Stimulated activated CD4-positive, alpha-beta T cell treated with anti-CD3 and anti-CD28 coated beads, Interleukin-15, amount 100 ng/mL, for 48 hours (primary cell): ENCODE measurements around the gene SHROOM1.
A peak's percentile ranks its signal among the peaks of the same experiment; 100 is the strongest.

Experiments used
- DNase-seq, 2 donors: peaks; one replicate each; pipeline ENCODE4 v3.0.0-alpha.2; 2020; ENCODE audit warnings: low read depth in 2 of 2

SHROOM1 gene

DNA sequence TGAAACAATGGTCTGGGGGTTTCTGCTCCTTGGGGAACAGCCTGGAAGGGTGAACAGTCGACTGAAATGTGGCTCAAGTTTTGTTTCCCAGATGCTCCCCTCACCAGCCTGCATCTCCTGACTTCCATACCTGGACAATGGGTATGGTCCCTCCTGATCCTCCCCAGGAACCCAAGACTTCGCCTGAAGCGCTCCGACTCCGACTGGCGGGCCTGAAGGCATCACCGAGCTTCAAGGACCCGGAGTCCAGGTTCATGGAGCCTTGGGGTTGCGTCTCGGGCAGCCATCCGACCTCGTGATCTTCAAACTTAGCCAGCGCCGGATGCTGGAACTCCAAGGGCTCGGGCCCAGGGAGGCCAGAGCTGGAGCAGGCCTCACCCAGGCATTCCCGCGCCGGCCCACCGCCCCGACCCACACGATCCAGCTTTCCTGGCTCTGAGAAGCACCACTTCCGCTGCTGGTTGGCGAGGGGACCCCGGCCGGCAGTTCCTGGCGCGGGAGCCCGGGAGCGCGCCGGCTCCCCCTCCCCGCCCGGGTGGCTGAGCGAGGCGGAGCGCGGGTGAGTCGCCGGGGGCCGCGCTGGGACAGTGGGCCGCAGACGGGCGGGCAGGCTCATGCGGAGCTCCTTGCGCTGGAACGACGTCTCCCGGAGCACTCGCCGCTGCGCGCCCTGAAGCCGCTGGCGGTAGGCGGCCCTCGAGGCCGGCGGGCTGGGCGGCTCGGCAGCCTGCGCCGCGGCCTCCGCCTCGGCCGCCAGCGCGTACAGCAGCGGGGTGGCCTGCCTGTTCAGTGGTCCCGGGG lies 5.2 kb downstream of the SHROOM1 start:
- DNase-seq: no peak

DNA sequence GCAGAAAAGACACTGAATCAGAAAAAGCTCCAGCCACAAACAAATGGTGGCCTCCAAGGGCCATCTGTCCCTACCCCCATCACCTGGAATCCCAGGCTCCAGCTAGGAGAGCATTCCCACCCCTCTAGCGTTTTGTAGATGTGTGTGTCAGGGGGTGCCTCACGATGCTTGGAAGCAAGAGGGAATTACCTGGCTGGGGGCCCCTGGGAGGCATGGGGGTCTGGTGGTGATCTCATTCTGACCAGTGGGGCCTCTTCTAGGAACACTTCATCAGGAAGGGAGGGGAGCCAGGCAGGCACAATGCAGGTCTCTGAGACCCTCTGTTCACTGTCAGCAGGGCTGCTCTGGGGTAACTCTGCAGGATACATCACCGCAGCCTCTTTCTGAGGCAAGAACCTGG lies 6.0 kb downstream of the SHROOM1 start:
- no peak for DNase-seq

DNA sequence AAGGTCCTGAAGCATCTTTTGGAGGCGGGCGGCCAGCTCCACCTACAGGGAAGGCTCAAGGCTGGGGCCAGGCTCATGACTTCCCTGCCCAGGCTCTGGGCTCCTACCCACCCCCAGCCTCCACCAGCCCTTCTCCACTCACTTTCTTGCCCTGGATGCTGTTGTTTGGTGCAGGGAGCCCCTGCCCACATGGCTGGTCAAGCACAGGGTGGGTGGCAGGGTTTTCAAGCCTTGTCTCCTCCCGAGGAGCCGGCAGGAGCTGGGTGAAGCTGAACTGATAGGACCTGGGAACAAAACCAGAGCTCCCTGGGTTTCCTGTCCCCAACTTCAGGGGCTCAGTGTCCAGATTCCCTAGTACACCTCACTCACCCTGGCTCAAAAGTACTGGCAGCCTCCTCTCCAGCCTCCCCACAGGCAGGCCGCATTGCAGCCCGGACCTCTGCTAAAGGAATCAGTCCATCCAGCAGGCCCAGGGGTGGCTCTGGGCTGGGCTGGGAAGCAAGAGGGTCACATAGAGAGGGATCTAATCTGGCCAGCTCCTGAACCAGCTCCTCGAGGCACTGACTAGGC lies 6.9 kb downstream of the SHROOM1 start:
- no peak for DNase-seq

DNA sequence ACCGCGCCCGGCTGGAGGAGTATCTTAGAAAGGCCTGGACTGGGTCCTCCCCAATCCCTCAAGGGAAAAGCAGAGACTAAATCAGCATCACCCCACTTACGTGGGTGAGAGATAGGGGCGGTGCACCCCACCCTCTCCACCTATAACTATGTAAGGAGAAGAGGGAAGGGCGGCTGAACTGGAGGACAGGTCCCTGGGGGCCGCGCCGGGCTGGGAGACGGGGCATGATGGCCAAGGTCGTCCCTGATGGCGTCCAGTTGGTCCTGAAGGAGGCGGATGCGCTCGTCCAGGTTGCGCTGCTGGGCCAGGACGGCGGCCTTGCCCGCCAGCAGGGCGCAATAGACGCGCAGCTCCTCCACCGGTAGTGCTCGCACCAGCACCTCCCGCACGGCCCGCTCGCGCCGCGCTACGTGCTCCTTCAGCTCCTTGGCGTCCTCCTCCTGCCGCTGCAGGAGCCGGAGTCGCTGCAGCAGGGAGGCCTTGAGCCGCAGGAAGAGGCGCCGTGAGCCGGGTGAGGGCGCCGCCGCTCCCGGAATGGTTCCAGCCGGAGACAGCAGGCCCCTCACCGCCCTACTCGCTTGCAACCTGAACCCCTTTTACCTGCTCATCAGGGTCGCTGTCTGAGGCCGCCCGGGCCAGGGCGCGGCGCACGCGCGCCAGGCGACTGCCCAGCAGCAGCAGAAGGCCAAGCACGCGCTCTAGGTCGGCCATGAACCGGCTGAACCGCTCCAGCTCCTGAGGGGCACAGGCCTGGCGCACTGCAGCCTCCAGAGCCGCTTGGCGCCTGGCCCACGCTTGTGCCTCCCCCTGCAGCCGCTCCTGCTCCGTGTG lies 7.6 kb downstream of the SHROOM1 start:
- DNase-seq: no peak

DNA sequence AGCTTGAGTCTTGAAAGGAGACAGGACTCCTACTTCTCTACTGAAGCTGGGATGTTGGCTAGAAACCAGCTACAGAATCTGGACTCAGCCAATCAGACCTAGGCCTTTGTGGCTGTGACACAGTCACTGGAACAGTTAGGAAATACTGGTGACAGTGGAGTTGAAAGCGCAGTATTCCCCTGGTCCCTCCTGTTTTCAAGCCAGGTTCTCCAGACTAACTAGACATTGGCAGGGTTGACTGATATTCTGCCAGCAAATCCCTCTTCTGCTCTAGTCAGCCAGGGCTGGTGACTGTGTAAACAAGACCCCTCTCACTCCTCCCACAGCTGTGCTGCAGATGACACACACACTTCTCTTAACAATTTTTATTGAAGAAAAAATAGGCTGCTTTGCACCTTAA lies 8.7 kb downstream of the SHROOM1 start:
- DNase-seq: no peak

DNA sequence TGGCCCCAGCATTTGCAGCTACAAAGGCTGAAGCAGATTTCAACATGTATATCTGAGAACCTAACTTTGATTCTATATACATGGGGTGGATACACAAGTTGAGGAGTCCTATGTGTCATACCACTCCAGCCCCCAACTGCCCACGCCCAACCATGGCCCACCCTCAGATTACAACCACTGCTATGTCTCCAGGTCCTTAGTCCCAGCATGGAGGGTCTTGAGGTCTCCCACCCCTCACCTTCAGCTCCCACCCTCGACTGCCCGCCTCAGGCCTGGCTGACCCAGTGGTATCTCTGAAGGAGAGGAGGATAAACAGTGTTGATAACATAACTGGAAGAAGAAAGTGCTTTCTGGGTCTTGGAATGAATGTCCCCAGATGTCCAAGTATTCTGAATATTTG lies 9.1 kb downstream of the SHROOM1 start:
- DNase-seq: no peak

DNA sequence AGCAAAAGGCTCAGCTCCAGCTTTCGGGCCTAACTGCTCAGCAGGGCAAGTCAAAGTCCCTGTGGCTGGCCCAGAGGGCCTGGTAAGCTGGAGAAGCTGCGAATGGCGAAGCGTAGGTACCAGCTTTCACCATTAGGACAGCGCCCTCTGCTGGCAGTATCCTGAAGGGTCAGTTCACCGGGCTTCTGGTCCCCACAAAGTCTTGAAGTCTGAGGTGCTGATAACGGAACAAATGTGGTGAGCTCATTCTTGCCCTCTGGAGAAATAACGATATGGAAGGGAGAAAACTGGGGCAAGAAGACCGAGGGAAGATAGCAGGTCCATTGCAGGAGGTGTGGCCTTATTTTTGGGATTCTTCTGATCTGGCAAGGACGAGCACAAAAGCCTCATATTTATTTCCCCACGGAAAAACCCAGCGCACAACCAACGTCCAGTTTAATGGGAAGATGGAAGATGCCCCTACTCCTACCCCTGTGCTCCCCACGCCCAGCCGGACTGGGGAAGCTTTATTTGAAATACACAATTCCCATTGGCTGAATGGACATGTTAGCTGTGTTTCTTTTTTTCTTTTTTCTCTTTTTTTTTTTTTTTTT lies 10.2 kb downstream of the SHROOM1 start:
- peak; percentile 86 to 87 for DNase-seq

DNA sequence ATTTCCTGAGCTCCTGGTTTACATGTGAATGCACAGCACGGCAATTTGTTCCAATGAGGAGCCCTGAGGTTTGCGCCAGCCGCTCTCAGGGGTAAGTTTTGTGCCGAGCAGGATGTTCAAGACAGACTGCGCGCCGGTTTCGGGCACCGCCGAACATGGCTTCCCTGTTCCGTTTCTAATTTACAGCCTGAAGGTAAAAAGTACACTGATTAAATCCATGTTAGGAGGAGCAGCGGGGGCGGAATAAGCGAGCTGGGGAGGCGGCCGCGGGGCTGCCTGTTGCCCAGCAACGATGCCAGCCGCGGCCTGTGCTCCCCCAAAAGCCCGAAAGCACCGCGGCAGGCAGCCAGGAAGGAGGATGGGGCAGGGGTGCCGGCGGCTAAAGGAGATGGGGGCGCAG lies 11.0 kb downstream of the SHROOM1 start:
- DNase-seq: no peak

DNA sequence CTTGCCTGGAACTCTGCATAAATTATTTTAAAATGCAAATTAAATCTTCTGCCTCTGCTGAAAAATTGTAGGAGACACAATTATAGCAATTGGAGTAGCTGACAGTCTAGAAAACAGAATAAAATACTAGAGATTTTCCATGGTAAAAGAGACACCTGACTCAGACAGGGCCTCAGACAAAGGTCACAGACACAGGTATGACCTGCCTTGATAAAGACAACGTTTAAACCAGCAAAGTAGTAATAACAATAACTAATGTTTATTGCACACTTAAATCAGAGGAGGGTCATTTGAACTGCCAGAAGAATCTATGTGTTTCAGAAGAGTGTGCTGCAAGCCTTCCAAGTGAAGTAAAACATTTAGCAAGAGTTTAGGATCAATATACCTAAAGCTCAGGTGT lies 13.4 kb downstream of the SHROOM1 start:
- DNase-seq: no peak

DNA sequence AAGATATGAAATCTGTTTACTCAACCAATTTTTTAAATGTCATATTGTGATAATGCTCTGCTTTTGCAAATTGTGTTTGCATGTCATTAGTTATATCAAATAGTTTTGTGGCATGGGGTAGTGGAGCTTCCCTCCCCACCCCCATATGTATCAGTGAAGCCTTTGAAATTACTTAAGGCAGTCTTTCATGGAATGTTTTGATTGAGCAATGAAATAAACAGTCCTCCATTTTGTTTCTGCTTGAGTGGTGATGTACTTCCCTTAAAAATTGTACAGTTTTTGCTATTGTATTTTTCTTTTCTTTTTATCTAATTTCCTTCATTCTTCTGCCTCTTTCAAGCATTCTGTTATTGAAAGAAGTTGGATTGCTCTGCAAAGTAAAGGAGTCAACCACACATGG lies 13.9 kb downstream of the SHROOM1 start:
- no peak for DNase-seq

DNA sequence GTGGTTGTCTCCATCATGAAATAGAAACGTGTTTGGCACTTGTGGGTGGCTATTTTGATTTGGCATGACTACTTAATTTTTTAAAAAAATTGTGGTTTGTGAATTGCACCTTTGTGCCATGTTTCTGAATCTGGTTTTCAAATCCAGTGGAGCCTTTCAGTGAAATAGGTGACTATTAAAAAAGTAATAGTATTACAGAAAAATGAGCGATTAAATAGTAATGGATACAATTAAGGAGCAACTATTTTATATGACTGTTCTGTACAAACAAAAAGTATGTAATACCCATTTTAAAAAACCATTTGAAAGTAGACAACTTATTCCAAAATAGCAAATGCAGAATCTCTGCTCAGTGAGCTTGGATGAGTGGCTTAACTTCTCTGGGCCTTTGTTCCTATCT lies 14.4 kb downstream of the SHROOM1 start:
- no peak for DNase-seq

DNA sequence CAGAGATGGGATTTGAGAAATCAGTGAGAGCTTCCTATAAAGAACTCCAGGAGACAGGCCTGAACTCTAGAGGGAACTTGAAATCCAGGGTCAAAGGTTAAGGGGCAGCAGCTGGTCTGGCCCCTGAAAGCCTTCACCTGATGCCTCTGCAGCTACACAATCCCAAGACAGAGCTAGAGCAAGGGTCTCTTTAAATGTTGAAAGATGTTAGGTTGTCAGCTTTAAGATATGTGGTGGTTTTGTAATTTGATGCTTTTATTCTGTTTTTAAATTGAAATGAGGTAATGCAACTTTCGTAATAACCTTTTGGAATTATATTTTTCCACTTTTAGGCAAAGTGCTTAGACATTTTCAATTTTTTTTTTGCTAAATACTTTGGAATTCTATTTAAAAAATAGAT lies 15.0 kb downstream of the SHROOM1 start:
- no peak for DNase-seq

DNA sequence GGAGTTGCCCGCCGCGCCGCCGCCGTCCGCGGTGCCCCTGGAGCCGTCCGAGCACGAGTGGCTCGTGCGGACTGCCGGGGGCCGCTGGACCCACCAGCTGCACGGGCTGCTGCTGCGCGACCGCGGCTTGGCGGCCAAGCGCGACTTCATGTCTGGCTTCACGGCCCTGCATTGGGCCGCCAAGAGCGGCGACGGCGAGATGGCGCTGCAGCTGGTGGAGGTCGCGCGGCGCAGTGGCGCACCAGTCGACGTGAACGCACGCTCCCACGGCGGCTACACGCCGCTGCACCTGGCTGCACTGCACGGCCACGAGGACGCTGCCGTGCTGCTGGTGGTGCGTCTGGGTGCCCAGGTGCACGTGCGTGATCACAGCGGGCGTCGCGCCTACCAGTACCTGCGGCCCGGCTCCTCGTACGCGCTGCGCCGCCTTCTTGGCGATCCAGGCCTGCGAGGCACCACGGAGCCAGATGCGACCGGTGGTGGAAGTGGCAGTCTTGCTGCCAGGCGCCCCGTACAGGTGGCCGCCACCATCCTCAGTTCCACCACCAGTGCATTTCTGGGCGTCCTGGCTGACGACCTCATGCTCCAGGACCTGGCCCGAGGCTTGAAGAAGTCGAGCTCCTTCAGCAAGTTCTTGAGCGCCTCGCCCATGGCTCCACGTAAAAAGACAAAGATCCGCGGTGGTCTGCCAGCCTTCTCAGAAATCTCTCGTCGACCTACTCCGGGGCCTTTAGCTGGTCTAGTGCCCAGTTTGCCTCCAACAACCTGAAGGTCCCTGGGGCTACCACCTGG lies 15.7 kb downstream of the SHROOM1 start:
- no peak for DNase-seq

DNA sequence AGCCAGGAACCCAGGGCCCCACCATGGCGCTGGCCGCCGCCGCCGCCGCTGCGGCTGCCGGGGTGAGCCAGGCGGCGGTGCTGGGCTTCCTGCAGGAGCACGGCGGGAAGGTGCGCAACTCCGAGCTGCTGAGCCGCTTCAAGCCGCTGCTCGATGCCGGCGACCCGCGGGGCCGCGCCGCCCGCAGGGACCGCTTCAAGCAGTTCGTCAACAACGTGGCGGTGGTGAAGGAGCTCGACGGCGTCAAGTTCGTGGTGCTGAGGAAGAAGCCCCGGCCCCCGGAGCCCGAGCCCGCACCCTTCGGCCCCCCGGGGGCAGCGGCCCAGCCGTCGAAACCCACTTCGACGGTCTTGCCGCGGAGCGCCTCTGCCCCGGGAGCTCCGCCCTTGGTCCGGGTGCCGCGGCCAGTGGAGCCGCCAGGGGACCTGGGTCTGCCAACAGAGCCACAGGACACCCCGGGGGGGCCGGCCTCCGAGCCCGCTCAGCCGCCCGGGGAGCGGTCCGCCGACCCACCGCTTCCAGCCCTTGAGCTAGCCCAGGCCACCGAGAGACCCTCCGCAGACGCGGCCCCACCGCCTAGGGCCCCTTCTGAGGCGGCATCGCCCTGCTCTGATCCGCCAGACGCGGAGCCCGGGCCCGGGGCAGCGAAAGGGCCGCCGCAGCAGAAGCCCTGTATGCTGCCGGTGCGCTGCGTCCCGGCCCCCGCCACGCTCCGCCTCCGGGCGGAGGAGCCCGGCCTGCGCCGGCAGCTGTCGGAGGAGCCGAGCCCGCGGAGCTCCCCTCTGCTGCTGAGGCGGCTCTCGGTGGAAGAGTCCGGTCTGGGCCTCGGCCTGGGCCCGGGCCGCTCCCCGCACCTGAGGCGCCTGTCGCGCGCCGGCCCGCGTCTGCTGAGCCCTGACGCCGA lies 16.6 kb downstream of the SHROOM1 start:
- DNase-seq: no peak

DNA sequence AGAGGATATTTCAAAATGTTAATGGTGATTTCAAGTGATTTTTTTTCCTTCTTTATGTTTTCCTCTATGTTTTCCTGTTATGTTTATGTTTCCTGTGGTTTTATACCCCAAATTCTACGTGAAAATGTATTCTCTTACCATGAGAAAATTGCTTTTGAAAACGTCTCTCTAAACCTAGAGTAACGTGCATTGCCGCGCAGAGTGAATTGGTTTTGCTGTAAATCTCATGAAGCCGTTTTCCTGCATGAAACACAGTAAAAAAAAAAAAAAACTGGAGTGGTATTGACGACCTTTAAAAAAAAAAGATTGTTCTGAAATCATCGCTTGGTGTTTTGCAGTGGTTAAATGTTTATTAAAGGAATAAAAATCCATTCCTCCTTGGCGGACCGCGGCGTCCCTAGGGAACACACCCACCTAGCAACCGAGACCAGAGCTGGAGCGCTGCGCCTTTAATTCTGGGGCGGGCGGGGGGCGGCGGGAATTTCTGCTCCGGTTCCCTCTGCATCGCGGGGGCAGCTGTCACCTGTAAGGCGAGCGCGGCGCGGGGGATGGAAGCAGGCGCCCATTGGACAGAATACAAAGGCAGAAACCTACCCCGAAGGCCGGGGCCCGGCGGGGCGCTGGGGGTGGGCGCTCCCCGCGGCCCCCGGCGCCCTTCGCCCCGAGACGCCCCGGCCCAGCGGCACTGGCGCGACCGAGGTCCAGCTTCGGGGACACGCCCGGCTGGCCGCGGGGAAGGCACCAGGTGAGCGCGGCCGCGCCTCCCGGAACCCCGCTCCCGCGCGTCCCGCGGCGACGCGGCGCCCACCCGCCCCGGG lies 17.5 kb downstream of the SHROOM1 start, which contains the start of gene SOWAHA:
Gene SOWAHA (plus strand): TSS at position 522 of the 818 bp plus-strand sequence. CDS start 320 bp downstream, outside the sequence.
- no peak for DNase-seq

DNA sequence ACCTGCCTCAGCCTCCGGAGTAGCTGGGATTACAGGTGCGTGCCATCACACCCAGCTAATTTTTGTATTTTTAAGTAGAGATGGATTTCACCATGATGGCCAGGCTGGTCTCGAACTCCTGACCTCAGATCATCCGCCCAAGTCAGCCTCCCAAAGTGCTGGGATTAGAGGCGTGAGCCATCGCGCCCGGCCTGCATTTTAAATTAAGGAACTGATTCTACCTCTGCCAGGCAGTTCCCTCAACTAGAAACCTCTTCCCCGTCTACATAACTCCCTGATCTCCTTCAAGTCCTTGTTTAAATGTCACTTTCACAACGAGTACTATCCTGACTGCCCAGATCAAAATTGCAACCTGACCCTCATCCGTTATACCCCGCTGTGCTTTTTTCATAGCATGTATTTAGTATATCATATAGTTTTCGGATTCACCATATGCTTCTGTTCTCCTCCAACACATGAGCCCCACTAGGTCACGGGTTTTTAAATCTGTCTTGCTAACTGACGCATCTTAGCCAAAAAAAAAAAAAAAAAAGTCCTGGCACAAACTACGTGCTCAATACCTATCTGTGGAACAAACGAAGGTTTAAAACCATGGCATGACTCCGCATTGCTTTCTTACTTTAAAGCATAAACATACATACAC lies 18.2 kb downstream of the SHROOM1 start:
- DNase-seq: no peak

DNA sequence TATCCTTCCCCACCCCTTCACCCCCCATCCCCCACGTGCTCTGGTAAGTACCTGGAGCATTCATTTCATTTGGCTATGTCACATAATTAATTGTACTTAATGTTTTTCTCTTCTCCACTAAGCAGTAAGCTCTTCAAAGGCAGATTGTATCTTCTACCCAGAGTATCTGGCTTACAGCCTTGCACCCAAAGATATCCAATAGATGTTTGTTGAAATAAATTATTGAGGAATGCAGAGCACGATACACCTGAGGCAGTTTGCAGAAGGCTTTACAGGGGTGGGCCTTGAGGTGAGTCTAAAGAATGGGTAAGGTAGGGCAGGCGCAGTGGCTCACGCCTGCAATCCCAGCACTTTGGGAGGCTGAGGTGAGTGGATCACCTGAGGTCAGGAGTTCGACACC lies 19.8 kb downstream of the SHROOM1 start:
- no peak for DNase-seq

DNA sequence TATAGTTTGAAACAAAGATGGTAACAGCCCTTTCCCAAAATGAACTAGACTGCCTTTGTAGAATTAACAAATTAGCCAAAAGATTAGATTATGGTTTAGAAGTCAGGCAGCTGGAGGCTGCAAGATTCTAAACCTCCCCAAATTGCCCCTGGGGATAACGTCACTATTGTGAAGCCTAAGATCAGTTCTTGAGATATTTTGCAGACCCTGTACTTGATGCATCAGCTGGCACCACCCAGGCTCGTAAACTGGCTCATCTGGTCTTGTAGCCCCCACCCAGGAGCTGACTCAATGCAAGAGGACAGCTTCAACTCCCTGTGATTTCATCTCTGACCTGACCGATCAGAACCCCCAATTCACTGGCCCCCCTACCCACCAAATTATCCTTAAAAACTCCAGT lies 21.6 kb downstream of the SHROOM1 start:
- no peak for DNase-seq

DNA sequence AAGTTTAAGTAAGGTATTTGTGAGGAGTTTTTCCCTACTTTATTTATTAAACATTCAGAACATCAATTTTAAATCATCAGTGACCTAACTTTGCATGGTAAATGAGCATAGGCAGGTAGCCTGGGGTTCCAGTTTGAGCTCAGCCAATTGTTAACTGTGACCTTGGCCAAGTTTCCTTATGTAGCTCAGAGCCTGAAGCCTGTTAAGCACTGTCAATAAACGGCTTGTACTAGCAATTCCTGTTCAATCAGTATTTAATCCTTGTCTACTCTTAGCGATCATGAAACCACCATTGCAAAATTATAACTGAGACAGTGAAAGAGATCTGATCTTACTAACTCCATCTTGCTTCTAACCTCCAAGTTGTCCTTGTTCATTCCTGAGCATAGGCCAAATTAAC lies 22.0 kb downstream of the SHROOM1 start:
- DNase-seq: no peak
